HEK293 (cell line): ENCODE results near the gene MTOR.
"Not testable (repeated sequence)": the region's sequence is repeated elsewhere in the genome, so short reads cannot be mapped to it uniquely, and the experiment has no call there.

Experiments used
- CTCF ChIP-seq: fragments of 450-650 bp; formaldehyde crosslinking; IDR thresholded peaks from 2 replicates; pipeline ENCODE4 v1.5.1; 2016; ENCODE audit warnings: missing biosample characterization, missing genetic modification characterization
- REST ChIP-seq: fragments of 450-650 bp; formaldehyde crosslinking; IDR thresholded peaks from 2 replicates; pipeline ENCODE4 v1.5.1; 2016; ENCODE audit warnings: missing biosample characterization, missing genetic modification characterization
- ZBTB10 ChIP-seq: fragments of 450-650 bp; formaldehyde crosslinking; IDR thresholded peaks from 2 replicates; pipeline ENCODE4 v1.5.1; 2016; ENCODE audit warnings: missing biosample characterization, missing genetic modification characterization
- ZNF138 ChIP-seq: fragments of 450-650 bp; formaldehyde crosslinking; IDR thresholded peaks from 2 replicates; pipeline ENCODE4 v1.5.1; 2016; ENCODE audit warnings: missing biosample characterization, missing genetic modification characterization, borderline replicate concordance
- ZNF175 ChIP-seq: fragments of 450-650 bp; formaldehyde crosslinking; IDR thresholded peaks from 2 replicates; pipeline ENCODE4 v1.5.1; 2016; ENCODE audit warnings: missing biosample characterization, missing genetic modification characterization
- ZNF26 ChIP-seq: fragments of 450-650 bp; formaldehyde crosslinking; IDR thresholded peaks from 2 replicates; pipeline ENCODE4 v1.5.1; 2016; ENCODE audit warnings: missing biosample characterization, missing genetic modification characterization
- ZNF362 ChIP-seq: fragments of 450-650 bp; formaldehyde crosslinking; IDR thresholded peaks from 2 replicates; pipeline ENCODE4 v1.5.1; 2016; ENCODE audit warnings: missing biosample characterization, missing genetic modification characterization
- ZNF398 ChIP-seq: fragments of 450-650 bp; formaldehyde crosslinking; IDR thresholded peaks from 2 replicates; pipeline ENCODE4 v1.5.1; 2017; ENCODE audit warnings: missing biosample characterization, missing genetic modification characterization

GRCh38 chr1:11073398-11073797 is 189.0 kb downstream of the MTOR start:
- not testable (repeated sequence) for TF ChIP-seq REST; CTCF; ZNF362; ZNF175 (tag by site-specific recombination); ZNF26 (tag by site-specific recombination); ZNF138; ZBTB10 (tag by site-specific recombination); ZNF398
